Panc1 (cell line): Measurements from ENCODE around the gene LDB2.

Source experiments
- POLR2AphosphoS5 ChIP-seq: IDR thresholded peaks from 2 replicates; pipeline ENCODE4 v1.6.1; 2012; ENCODE audit warnings: mild to moderate bottlenecking, low read depth, low read length, moderate library complexity
- REST ChIP-seq, 2 experiments: IDR thresholded peaks; 2 replicates each; pipeline ENCODE4 v1.6.1; 2011 to 2012; ENCODE audit warnings: low read depth in 2 of 2, control low read depth in 1 of 2, low read length in 1 of 2, mild to moderate bottlenecking in 1 of 2, moderate library complexity in 1 of 2; ENCODE audit not compliant: insufficient read depth in 1 of 2
- SIN3A ChIP-seq: IDR thresholded peaks from 2 replicates; pipeline ENCODE4 v1.6.1; 2012; ENCODE audit warnings: low read depth, mild to moderate bottlenecking, low read length, moderate library complexity, borderline replicate concordance; ENCODE audit not compliant: insufficient read depth
- TCF7L2 ChIP-seq: IDR thresholded peaks from 2 replicates; pipeline ENCODE4 v1.6.1; 2011; ENCODE audit warnings: mild to moderate bottlenecking, low read depth, low read length, inconsistent platforms
- TF ChIP-seq, protein P1 (sequence below): fragments of 450-650 bp; IDR thresholded peaks from 2 replicates; pipeline ENCODE4 v1.5.1; 2017; ENCODE audit warnings: mild to moderate bottlenecking

DNA sequence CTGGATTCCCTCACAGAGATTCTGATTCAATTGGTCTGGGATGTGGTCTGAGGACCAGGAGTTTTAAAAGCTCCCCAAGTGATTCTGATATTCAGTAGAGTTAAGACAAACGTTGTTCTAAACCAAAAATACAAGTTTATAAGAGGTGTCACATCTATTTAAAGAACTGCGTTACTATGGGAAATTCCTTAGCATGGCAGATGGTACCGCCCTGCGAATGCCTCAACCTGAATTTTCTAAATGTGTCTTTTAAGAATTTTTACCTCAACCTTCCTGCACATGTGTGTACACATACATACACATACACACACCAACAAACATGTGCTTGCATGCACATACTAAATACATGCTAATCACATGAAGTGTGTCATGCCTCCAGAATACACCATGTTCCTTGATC is 343.3 kb downstream of the LDB2 start:
- TF ChIP-seq SIN3A (no peak), REST (IDR thresholded peaks at IDR 0.05; ENCODE audit: insufficient read depth in 1 of 2, low read depth in 2 of 2, low read length in 1 of 2) (no peak), POLR2AphosphoS5 (no peak), TCF7L2 (no peak)
- TF ChIP-seq, protein P1, sequence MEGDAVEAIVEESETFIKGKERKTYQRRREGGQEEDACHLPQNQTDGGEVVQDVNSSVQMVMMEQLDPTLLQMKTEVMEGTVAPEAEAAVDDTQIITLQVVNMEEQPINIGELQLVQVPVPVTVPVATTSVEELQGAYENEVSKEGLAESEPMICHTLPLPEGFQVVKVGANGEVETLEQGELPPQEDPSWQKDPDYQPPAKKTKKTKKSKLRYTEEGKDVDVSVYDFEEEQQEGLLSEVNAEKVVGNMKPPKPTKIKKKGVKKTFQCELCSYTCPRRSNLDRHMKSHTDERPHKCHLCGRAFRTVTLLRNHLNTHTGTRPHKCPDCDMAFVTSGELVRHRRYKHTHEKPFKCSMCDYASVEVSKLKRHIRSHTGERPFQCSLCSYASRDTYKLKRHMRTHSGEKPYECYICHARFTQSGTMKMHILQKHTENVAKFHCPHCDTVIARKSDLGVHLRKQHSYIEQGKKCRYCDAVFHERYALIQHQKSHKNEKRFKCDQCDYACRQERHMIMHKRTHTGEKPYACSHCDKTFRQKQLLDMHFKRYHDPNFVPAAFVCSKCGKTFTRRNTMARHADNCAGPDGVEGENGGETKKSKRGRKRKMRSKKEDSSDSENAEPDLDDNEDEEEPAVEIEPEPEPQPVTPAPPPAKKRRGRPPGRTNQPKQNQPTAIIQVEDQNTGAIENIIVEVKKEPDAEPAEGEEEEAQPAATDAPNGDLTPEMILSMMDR = no peak
